GM19238 (cell line): Measurements from ENCODE around the gene ATN1.
"Not testable (repeated sequence)": the region's sequence is repeated elsewhere in the genome, so short reads cannot be mapped to it uniquely, and the experiment has no call there.

Source experiments
- DNase-seq: peaks from one replicate; pipeline ENCODE4 v3.0.0; 2011; ENCODE audit warnings: low spot score; ENCODE audit not compliant: insufficient read length

The ATN1 gene

GRCh38 chr12:6927379-6928021 lies at the start of gene ATN1:
Gene ATN1 (plus strand): TSS chr12:6927959. CDS start chr12:6934002, 6,043 bp downstream.
- peak; percentile 68 for DNase-seq

GRCh38 chr12:6879824-6880223 lies 47.9 kb upstream of the ATN1 start:
- DNase-seq = not testable (repeated sequence)

- DNase-seq = no peak
Measured at GRCh38 chr12:6883252-6883651, 44.5 kb upstream of the ATN1 start.

GRCh38 chr12:6883683-6884082 lies 44.1 kb upstream of the ATN1 start:
- no peak for DNase-seq

- no peak for DNase-seq
Measured at GRCh38 chr12:6884539-6884938, 43.2 kb upstream of the ATN1 start.

- DNase-seq = not testable (repeated sequence)
Measured at GRCh38 chr12:6886206-6886999, 41.4 kb upstream of the ATN1 start.

- DNase-seq = no peak
Measured at GRCh38 chr12:6887460-6887859, 40.3 kb upstream of the ATN1 start.

- no peak for DNase-seq
Measured at GRCh38 chr12:6888360-6888759, 39.4 kb upstream of the ATN1 start.

GRCh38 chr12:6888794-6889193 lies 39.0 kb upstream of the ATN1 start:
- DNase-seq = not testable (repeated sequence)

GRCh38 chr12:6889775-6890573 lies 37.8 kb upstream of the ATN1 start:
- not testable (repeated sequence) for DNase-seq

GRCh38 chr12:6890789-6891645 lies 36.7 kb upstream of the ATN1 start:
- peak; percentile 95 for DNase-seq

GRCh38 chr12:6891646-6892001 lies 36.1 kb upstream of the ATN1 start:
- no peak for DNase-seq

GRCh38 chr12:6892683-6893082 lies 35.1 kb upstream of the ATN1 start:
- not testable (repeated sequence) for DNase-seq

- no peak for DNase-seq
Measured at GRCh38 chr12:6894321-6894720, 33.4 kb upstream of the ATN1 start.

GRCh38 chr12:6896846-6897435 lies 30.8 kb upstream of the ATN1 start:
- DNase-seq = no peak

GRCh38 chr12:6899427-6899826 lies 28.3 kb upstream of the ATN1 start:
- no peak for DNase-seq

GRCh38 chr12:6899837-6900519 lies 27.8 kb upstream of the ATN1 start:
- no peak for DNase-seq

GRCh38 chr12:6902448-6902847 lies 25.3 kb upstream of the ATN1 start:
- no peak for DNase-seq

GRCh38 chr12:6903722-6904121 lies 24.0 kb upstream of the ATN1 start:
- DNase-seq = no peak
